Liver (tissue), 9 donors: ENCODE results near the gene STAP2. TPM values are rescaled to one million over a fixed set of nuclear protein-coding genes. Genes with fewer than 3 reads are reported as not detected.

Experiments used
- DNase-seq: peaks from one replicate; pipeline ENCODE4 v3.0.0-alpha.2; 2017; ENCODE audit warnings: low spot score
- H3K27ac ChIP-seq, 2 donors: one replicate each; pipeline ENCODE4 v1.7.0; 2013; ENCODE audit warnings: inconsistent platforms in 2 of 2, low read length in 2 of 2, control low read depth in 1 of 2, low read depth in 1 of 2, mild to moderate bottlenecking in 1 of 2
- H3K27me3 ChIP-seq, 4 donors: one replicate each; pipeline versions ENCODE4 v1.6.1 to v1.7.0; 2013; ENCODE audit warnings: low read length in 3 of 4, inconsistent platforms in 1 of 4, mild to moderate bottlenecking in 1 of 4, moderate library complexity in 1 of 4; ENCODE audit not compliant: control insufficient read depth in 4 of 4, insufficient read depth in 4 of 4
- H3K36me3 ChIP-seq, 4 donors: one replicate each; pipeline versions ENCODE4 v1.6.1 to v1.7.0; 2013; ENCODE audit warnings: low read length in 3 of 4, mild to moderate bottlenecking in 3 of 4, low read depth in 1 of 4, moderate library complexity in 1 of 4; ENCODE audit not compliant: control insufficient read depth in 4 of 4, insufficient read depth in 3 of 4
- H3K4me1 ChIP-seq, 4 donors: one replicate each; pipeline versions ENCODE4 v1.6.1 to v1.7.0; 2013; ENCODE audit warnings: low read length in 3 of 4, mild to moderate bottlenecking in 3 of 4, moderate library complexity in 1 of 4; ENCODE audit not compliant: control insufficient read depth in 4 of 4, insufficient read depth in 4 of 4
- H3K4me3 ChIP-seq, 3 donors: one replicate each; pipeline versions ENCODE4 v1.6.1 to v1.7.0; 2013; ENCODE audit warnings: low read length in 3 of 3, control low read depth in 1 of 3, low read depth in 1 of 3, mild to moderate bottlenecking in 1 of 3
- H3K9ac ChIP-seq, 2 donors: one replicate each; pipeline ENCODE4 v1.7.0; 2013; ENCODE audit warnings: low read length in 2 of 2, mild to moderate bottlenecking in 2 of 2, moderate library complexity in 2 of 2, control low read depth in 1 of 2, low read depth in 1 of 2
- H3K9me3 ChIP-seq, 4 donors: one replicate each; pipeline versions ENCODE4 v1.6.1 to v1.7.0; 2013; ENCODE audit warnings: low read length in 3 of 4; ENCODE audit not compliant: control insufficient read depth in 4 of 4
- CTCF ChIP-seq: fragments of 150-350 bp; IDR thresholded peaks from 2 replicates; pipeline ENCODE4 v1.5.1; 2017; ENCODE audit warnings: improper control_type of control experiment, low read depth, low read length; ENCODE audit not compliant: missing input control
- EGR1 ChIP-seq, 2 donors: IDR thresholded peaks; 2 replicates each; pipeline ENCODE4 v1.6.1; 2016 to 2018; ENCODE audit warnings: antibody characterized with exemption in 2 of 2, low read depth in 2 of 2
- FOXA1 ChIP-seq: IDR thresholded peaks from 2 replicates; pipeline ENCODE4 v1.6.1; 2016; ENCODE audit warnings: antibody characterized with exemption
- FOXA2 ChIP-seq: IDR thresholded peaks from 2 replicates; pipeline ENCODE4 v1.6.1; 2016; ENCODE audit warnings: antibody characterized with exemption
- GABPA ChIP-seq, 2 donors: IDR thresholded peaks in 1 of 2; conservative IDR thresholded peaks in 1 of 2; 2 replicates each; pipeline ENCODE4 v1.6.1; 2016; ENCODE audit warnings: antibody characterized with exemption in 2 of 2, mild to moderate bottlenecking in 1 of 2, moderate library complexity in 1 of 2
- HNF4A ChIP-seq, 2 donors: conservative IDR thresholded peaks; 2 replicates each; pipeline ENCODE4 v1.6.1; 2016; ENCODE audit warnings: antibody characterized with exemption in 2 of 2, mild to moderate bottlenecking in 2 of 2
- HNF4G ChIP-seq: IDR thresholded peaks from 2 replicates; pipeline ENCODE4 v1.6.1; 2016; ENCODE audit warnings: antibody characterized with exemption
- JUND ChIP-seq, 2 donors: IDR thresholded peaks; 2 replicates each; pipeline ENCODE4 v1.6.1; 2016; ENCODE audit warnings: antibody characterized with exemption in 2 of 2
- MAX ChIP-seq: IDR thresholded peaks from 2 replicates; pipeline ENCODE4 v1.6.1; 2016; ENCODE audit warnings: antibody characterized with exemption
- NR2F2 ChIP-seq: IDR thresholded peaks from 2 replicates; pipeline ENCODE4 v1.6.1; 2016; ENCODE audit warnings: antibody characterized with exemption
- RAD21 ChIP-seq, 2 donors: IDR thresholded peaks; 2 replicates each; pipeline ENCODE4 v1.6.1; 2016; ENCODE audit warnings: antibody characterized with exemption in 2 of 2, mild to moderate bottlenecking in 2 of 2
- REST ChIP-seq: IDR thresholded peaks from 2 replicates; pipeline ENCODE4 v1.6.1; 2016; ENCODE audit warnings: antibody characterized with exemption, mild to moderate bottlenecking
- RXRA ChIP-seq, 2 donors: IDR thresholded peaks; 2 replicates each; pipeline ENCODE4 v1.6.1; 2017 to 2018; ENCODE audit warnings: antibody characterized with exemption in 2 of 2, mild to moderate bottlenecking in 1 of 2
- TAF1 ChIP-seq: conservative IDR thresholded peaks from 2 replicates; pipeline ENCODE4 v1.6.1; 2016; ENCODE audit warnings: antibody characterized with exemption, mild to moderate bottlenecking
- YY1 ChIP-seq: IDR thresholded peaks from 2 replicates; pipeline ENCODE4 v1.6.1; 2016; ENCODE audit warnings: antibody characterized with exemption, mild to moderate bottlenecking
- ZBTB33 ChIP-seq: IDR thresholded peaks from 2 replicates; pipeline ENCODE4 v1.6.1; 2016; ENCODE audit warnings: antibody characterized with exemption
- WGBS: extraction: QIAGEN DNeasy Blood & Tissue Kit; methylation state at CpG from one replicate; pipeline ENCODE4 v1.1.7; 2013; 5-methylcytosine and 5-hydroxymethylcytosine counted together
- polyA plus RNA-seq, 2 donors: library from polyadenylated mRNA; stranded (reverse) in 1 of 2; unstranded in 1 of 2; fragments of 200-250 nt in 1 of 2; fragments of >200 nt in 1 of 2; fragmentation: Nextera tagmentation in 1 of 2; extraction: Ambion mirVana in 1 of 2; gene quantifications; one replicate each; pipeline versions ENCODE4 v1.2.1 to v1.2.3, GENCODE V29; 2013 to 2015
- total RNA-seq, 2 donors: library from RNA; depleted of rRNA; stranded (reverse); fragments of >200 nt; gene quantifications; one replicate each; pipeline ENCODE4 v1.2.3, GENCODE V29; 2014
- donor health status: healthy.
- donor health status: healthy.
- donor health status: healthy.
- donor health status: healthy.
- donor health status: healthy.

STAP2 gene
- total and polyA plus RNA-seq, 4 donors: 8.6 to 26.4 (median 24.0) TPM

- H3K9ac ChIP-seq: no peak overlapping the region
- no peak for TF ChIP-seq HNF4A (conservative IDR thresholded peaks at IDR 0.05)
- no peak for TF ChIP-seq TAF1
- no peak for TF ChIP-seq JUND (IDR thresholded peaks at IDR 0.05)
- no peak for TF ChIP-seq NR2F2
- no peak for TF ChIP-seq RAD21 (IDR thresholded peaks at IDR 0.05)
- no peak for TF ChIP-seq FOXA2
- TF ChIP-seq MAX: no peak
- TF ChIP-seq FOXA1: no peak
- no peak for TF ChIP-seq RXRA (IDR thresholded peaks at IDR 0.05)
- no peak for TF ChIP-seq YY1
- no peak for TF ChIP-seq EGR1 (IDR thresholded peaks at IDR 0.05; ENCODE audit: low read depth in 2 of 2)
- TF ChIP-seq CTCF: no peak
- TF ChIP-seq REST: no peak
- peaks cover 0 to 2% (median under 1%) of the 10 kb centered on the region in 4 donors for H3K36me3 ChIP-seq
- H3K27ac ChIP-seq: no peak overlapping the region
- WGBS: 95% methylated on average over 9 of the region's 9 CpGs
- no peak for DNase-seq
- H3K4me3 ChIP-seq: no peak overlapping the region
- no peaks in the 10 kb centered on the region for H3K27me3 ChIP-seq
- H3K9me3 ChIP-seq: peaks cover 0 to 3% (median 0%) of the 10 kb centered on the region in 4 donors
- H3K4me1 ChIP-seq: peaks cover 3 to 15% (median 8%) of the 10 kb centered on the region in 4 donors
These were observed 14.9 kb downstream of the STAP2 start for GRCh38 chr19:4323692-4324091.

- 64% methylated on average over 37 of the region's 37 CpGs for WGBS
- peaks cover 3 to 13% (median 5%) of the 10 kb centered on the region in 4 donors for H3K4me1 ChIP-seq
- DNase-seq: no peak
- H3K9ac ChIP-seq: no peak overlapping the region
- H3K27me3 ChIP-seq: no peaks in the 10 kb centered on the region
- H3K9me3 ChIP-seq: peaks cover 0 to 3% (median 0%) of the 10 kb centered on the region in 4 donors
- no peak overlapping the region for H3K4me3 ChIP-seq
- peaks cover 0 to 2% (median under 1%) of the 10 kb centered on the region in 4 donors for H3K36me3 ChIP-seq
- H3K27ac ChIP-seq: no peak overlapping the region
- TF ChIP-seq GABPA (IDR thresholded peaks at IDR 0.05 in 1 of 2, conservative IDR thresholded peaks at IDR 0.05 in 1 of 2) (no peak), NR2F2 (no peak), CTCF (no peak), EGR1 (IDR thresholded peaks at IDR 0.05; ENCODE audit: low read depth in 2 of 2) (no peak), JUND (IDR thresholded peaks at IDR 0.05) (no peak), ZBTB33 (no peak), HNF4G (no peak), REST (no peak), TAF1 (no peak)
These were observed 15.5 kb downstream of the STAP2 start for GRCh38 chr19:4322942-4323665.
